Measurements from ENCODE around the gene GM2A. TPM values are rescaled to one million over a fixed set of nuclear protein-coding genes. Genes with fewer than 3 reads are reported as not detected.
"Not testable (repeated sequence)": the region's sequence is repeated elsewhere in the genome, so short reads cannot be mapped to it uniquely, and the experiment has no call there.

GM2A gene
- polyA plus RNA-seq, 12 donors: 17.8 to 36.2 (median 25.8) TPM; not detected in 1

GRCh38 chr5:151283120-151283825, 30.3 kb downstream of the GM2A start:
- DNase-seq: no peak

GRCh38 chr5:151284392-151284967, 31.5 kb downstream of the GM2A start:
- DNase-seq: no peak

DNA sequence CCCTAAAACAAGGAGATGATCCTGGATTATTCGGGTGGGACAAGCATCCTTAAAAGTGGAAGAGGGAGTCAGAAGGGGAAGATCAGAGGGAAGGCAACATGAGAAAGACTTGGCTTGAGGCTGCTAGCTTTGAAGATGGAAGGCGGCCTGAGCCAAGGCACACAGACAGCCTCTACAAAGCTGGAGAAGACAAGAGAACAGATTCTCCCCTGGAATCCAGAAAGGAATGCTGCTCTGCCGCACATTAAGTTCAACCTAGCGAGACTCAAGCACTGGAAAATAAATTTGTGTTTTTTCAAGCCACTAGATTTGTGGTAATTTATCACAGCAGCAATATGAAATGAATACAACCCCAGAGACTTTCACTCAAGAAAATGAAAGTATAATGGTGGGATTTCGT, 32.7 kb downstream of the GM2A start:
- DNase-seq: no peak

DNA sequence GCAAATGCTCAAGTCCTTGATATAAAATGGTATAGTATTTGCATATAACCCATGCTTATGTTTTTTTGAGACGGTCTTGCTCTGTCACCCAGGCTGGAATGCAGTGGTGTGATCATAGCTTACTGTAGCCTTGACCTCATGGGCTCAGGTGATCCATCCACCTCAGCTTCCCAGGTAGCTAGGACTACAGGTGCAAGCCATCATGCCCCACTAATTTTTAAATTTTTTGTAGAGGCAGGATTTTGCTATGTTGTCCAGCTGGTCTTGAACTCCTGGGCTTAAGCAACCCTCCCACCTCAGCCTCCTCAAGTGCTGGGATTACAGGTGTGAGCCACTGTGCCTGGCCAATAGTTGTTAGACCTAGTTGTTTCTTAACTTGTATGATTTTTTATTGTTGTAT, 33.3 kb downstream of the GM2A start:
- DNase-seq: no peak

DNA sequence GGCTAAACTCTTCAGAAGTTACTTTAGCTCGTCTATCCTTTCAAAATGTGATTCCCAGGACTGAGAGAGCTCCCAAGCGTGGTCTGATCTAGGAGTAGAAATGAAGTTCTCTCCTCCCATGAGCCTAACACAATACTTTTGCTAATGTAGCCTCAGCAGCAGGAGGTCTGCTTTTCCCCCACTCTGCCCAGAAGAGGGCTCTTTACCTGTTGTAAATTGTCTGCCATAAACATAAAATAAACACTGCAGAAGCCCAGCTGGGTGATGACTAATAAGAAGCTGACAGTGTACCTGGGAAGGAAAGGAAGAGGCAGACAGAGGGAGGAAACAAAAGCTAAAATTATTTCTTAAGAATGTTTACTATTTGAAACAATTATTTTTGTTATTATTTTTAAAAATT, 35.2 kb downstream of the GM2A start:
- no peak for DNase-seq

DNA sequence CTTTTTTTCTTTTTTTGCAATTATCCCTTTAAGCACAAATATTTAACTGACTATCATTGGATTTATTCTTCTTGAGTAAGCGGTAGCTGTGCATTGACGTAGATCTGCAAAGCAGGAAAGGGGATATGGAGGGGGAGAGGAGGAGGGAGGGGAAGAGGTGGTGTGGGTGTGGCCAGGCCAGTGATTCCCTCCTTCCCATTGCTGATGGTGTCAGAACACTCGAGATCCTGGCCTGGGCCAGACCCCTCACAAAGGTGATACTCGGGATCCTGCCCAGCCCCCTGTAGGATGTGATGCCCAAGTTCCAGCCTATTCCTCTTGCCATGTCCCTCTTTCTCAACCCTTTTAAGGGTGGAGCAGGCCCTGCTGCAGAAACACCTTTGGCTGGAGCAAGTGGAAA, 40.6 kb downstream of the GM2A start:
- no peak for DNase-seq

DNA sequence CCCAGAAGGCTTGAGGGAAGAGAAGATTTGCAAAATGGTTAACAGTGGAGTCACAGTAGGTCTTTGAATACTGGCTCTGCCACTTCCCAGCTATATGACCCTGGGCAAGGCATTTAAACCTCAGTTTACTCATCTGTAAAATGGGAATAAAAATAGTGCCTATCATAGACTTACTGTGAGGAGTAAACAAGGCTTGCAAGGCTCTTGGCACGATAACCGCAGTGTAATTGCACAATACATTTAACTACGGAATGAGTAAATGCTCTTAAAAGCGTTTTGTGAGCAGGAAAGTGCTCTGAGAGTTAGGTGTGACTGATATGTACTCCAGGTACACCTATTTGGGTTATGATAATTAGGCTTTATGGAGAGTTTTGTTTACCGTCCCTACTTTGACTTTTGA, 42.2 kb downstream of the GM2A start:
- no peak for DNase-seq

- peak; percentile 48 for DNase-seq
Measured at GRCh38 chr5:151295791-151296477, 42.9 kb downstream of the GM2A start.

DNA sequence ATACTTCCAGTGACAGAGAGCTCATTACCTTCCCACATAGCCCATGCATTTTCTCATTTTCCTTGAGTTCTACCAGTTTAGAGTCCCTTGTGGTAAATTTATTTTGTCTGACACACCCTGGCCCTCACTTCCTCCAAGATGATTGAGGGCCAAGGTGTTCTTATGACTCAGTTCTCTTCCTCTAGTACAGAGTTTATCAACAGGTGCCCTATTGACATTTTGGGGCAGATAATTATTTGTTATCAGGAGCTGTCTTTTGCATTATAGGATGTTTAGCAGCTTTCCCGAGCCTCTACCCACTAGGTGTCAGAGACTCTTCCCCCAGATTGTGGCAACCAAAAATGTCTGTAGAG, 43.5 kb downstream of the GM2A start:
- no peak for DNase-seq

GRCh38 chr5:151296974-151297373, 44.0 kb downstream of the GM2A start:
- DNase-seq: no peak

GRCh38 chr5:151298063-151298855, 45.3 kb downstream of the GM2A start:
- no peak for DNase-seq

GRCh38 chr5:151303666-151304065, 50.7 kb downstream of the GM2A start, which contains the start of gene SLC36A3:
TSS of gene SLC36A3 (minus strand) at chr5:151303766. CDS start at chr5:151303354, 412 bp downstream.
- no peak for DNase-seq

GRCh38 chr5:151309266-151309665, 56.3 kb downstream of the GM2A start:
- DNase-seq: not testable (repeated sequence)

GRCh38 chr5:151309821-151310220, 56.8 kb downstream of the GM2A start:
- DNase-seq: not testable (repeated sequence)

DNA sequence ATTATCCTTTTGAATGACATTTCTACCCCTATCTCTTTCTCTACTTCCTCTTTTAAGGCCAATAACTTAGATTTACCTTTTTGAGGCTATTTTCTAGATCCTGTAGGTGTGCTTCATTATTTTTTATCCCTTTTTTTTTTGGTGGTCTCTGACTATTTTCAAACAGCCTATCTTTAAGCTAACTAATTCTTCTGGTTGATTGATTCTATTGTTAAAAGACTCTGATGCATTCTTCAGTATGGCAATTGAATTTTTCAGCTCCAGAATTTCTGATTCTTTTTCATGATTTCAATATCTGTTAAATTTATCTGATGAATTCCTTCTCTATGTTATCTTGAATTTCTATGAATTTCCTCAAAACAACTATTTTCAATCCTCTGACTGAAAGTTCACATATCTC, 57.9 kb downstream of the GM2A start:
- no peak for DNase-seq

GRCh38 chr5:151312756-151313324, 59.9 kb downstream of the GM2A start:
- no peak for DNase-seq

- DNase-seq: no peak
Measured at GRCh38 chr5:151313357-151313756, 60.4 kb downstream of the GM2A start.

DNA sequence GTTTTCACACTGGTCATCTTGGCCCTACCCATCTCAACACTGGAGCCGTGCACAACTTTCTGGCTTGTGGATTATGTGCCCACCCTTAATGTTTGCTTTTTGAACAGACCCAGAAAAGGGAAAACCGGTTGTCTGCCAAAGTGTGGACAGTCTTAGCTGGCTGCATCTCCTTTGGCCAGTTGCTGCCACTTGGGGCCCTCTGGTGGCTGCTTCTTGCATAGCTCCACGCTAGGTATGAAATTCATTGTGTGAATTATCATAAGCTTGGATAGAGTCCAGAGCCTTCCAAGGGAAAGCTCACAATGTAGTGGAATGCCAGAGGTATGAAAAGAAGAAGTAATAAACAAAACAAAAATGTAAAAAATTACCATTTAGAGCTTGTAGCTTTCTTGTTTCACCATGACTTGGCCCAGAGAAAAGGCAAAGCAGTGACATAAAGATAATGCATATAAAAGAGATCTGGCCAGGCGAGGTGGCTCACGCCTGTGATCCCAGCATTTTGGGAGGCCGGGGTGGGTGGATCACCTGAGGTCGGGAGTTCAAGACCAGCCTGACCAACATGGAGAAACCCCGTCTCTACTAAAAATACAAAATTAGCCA, 63.1 kb downstream of the GM2A start:
- peak; percentile 73 for DNase-seq

DNA sequence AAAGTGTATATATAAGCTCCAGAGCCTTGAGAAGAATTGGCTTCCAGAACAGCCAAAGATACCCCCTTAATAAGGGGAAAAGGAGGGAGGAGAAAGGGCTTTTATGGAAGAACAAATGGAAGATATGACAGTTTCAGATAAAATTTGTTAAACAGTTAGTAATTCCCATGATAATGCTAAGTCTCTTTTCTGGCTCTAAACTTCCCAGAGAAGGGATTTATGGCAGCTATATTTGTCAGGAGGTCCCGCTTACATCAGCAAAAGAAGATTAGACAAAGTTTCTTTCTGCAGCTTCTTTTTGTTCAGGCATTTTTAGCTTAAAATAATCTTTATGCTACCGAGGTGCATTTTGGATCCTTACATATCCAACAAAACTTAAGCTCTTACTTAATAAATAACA, 64.9 kb downstream of the GM2A start:
- no peak for DNase-seq

DNA sequence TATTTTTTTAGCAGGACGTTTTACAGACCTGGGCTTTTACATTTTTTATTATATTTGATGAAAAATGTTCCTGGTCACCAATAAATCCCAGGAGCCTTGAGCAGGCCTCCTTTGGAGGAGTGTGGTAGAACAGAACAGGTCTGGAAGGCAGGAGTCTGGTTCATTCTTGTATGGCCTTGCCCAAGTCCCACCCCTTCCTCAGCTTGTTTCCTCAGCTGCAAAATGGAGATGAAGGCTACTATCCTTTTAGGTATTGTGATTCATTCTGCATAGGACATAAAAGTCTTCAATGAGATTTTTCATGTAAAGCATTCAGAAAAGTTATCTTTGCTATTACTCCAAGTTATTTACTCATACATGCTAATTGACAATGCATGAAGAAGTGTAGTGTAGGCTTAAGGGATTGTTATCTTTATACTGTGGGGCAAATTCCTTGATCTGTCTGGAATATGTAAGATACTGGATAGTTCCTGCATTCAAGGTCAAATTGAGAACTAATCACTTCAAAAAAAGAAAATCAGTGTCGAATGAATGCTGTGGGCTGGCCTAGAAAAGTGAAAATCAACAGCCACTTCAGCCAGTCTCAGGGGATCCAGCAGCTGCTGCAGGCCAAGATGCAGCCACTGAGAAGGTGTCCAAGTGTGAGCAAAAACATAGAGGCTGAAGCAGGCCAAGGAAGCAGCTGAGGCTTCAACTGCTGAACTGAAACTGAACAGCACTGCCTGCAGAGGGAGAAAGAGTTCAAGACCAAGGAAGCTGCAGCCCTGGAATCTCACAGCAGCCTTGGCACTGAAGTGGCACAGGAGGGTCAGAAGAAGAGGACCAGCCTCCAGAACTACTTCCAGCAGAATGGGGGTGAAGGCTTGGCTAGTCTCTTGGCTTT, 66.1 kb downstream of the GM2A start:
- DNase-seq: peak; percentile 76
